ENCODE measurements around the gene QTRT2. TPM values are rescaled to one million over a fixed set of nuclear protein-coding genes. Genes with fewer than 3 reads are reported as not detected.

Gene QTRT2
- total RNA-seq, 1 experiment from 2014 or later = 47.7 TPM

- no peaks in the 10 kb centered on the region for H3K79me2 ChIP-seq (ENCODE audit: insufficient read depth, low read length)
- POLR2A ChIA-PET = no interaction called here
- intact Hi-C loops (cut with micrococcal nuclease) = no loop called here
- H3K4me1 ChIP-seq (ENCODE audit: control insufficient read depth in 1 of 2, insufficient read depth in 2 of 2, low read length in 2 of 2) = peaks cover 0 to 11% of the 10 kb centered on the region in 2 experiments; a peak in 1 of 4 replicates
- DNase-seq (ENCODE audit: low read depth, low spot score) = no peak
- H4K20me1 ChIP-seq (ENCODE audit: insufficient read depth) = no peaks in the 10 kb centered on the region
- no peak overlapping the region for H3K9ac ChIP-seq (ENCODE audit: low read length)
- RAD21 ChIA-PET (ENCODE audit: low non-redundant PET in 1 of 2, low total read pairs in 2 of 2, uncharacterized antibody in 2 of 2, unreplicated experiment in 2 of 2) = no interaction called here
- H3K4me3 ChIP-seq (replicated peaks in 1 of 2; ENCODE audit: low read depth in 1 of 2, low read length in 2 of 2) = no peak overlapping the region
- CTCF ChIA-PET = no interaction called here
- H3K36me3 ChIP-seq (ENCODE audit: control insufficient read depth in 1 of 2, insufficient read depth in 2 of 2, low read length in 2 of 2) = no peaks in the 10 kb centered on the region
- no peak overlapping the region for H2AFZ ChIP-seq (ENCODE audit: low read depth, low read length, poor library complexity, severe bottlenecking)
- H3K9me2 ChIP-seq (ENCODE audit: insufficient read depth) = no peaks in the 10 kb centered on the region
- H3K4me2 ChIP-seq (ENCODE audit: low read length) = no peak overlapping the region
- H3K27me3 ChIP-seq (ENCODE audit: insufficient read depth, low read length) = no peaks in the 10 kb centered on the region
- BruUV-seq (replicated peaks) = no TSS peak
- no peak for ATAC-seq
- no peak overlapping the region for H3K27ac ChIP-seq (ENCODE audit: low read depth, low read length)
- TF ChIP-seq ZBTB33 (IDR thresholded peaks at IDR 0.05; ENCODE audit: extremely low read depth, insufficient replicate concordance, low read length) = no peak
- no peak for TF ChIP-seq ATF3 (IDR thresholded peaks at IDR 0.05)
- no peak for TF ChIP-seq RAD21 (IDR thresholded peaks at IDR 0.05; ENCODE audit: low read depth)
- no peaks in the 10 kb centered on the region for H3K9me3 ChIP-seq (ENCODE audit: control insufficient read depth in 1 of 2, insufficient read depth in 1 of 2, low read depth in 1 of 2, low read length in 2 of 2)
Observed at GRCh38 chr3:114128826-114129225, 72.3 kb downstream of the QTRT2 start.

GRCh38 chr3:114132500-114132899 is 76.0 kb downstream of the QTRT2 start:
- intact Hi-C loops (cut with micrococcal nuclease) = no loop called here
- ChIA-PET POLR2A (no interaction called here), CTCF (no interaction called here), RAD21 (ENCODE audit: low non-redundant PET in 1 of 2, low total read pairs in 2 of 2, uncharacterized antibody in 2 of 2, unreplicated experiment in 2 of 2) (no interaction called here)
- no peak overlapping the region for H3K27ac ChIP-seq (ENCODE audit: low read depth, low read length)
- ATAC-seq (no peak), DNase-seq (ENCODE audit: low read depth, low spot score) (no peak)
- no peaks in the 10 kb centered on the region for H3K79me2 ChIP-seq (ENCODE audit: insufficient read depth, low read length)
- H2AFZ ChIP-seq (ENCODE audit: low read depth, low read length, poor library complexity, severe bottlenecking) = no peak overlapping the region
- no peaks in the 10 kb centered on the region for H3K27me3 ChIP-seq (ENCODE audit: insufficient read depth, low read length)
- no peaks in the 10 kb centered on the region for H3K36me3 ChIP-seq (ENCODE audit: control insufficient read depth in 1 of 2, insufficient read depth in 2 of 2, low read length in 2 of 2)
- no peaks in the 10 kb centered on the region for H3K9me2 ChIP-seq (ENCODE audit: insufficient read depth)
- H4K20me1 ChIP-seq (ENCODE audit: insufficient read depth) = no peaks in the 10 kb centered on the region
- H3K4me3 ChIP-seq (replicated peaks in 1 of 2; ENCODE audit: low read depth in 1 of 2, low read length in 2 of 2) = no peak overlapping the region
- BruUV-seq (replicated peaks) = no TSS peak
- H3K4me2 ChIP-seq (ENCODE audit: low read length) = no peak overlapping the region
- H3K9me3 ChIP-seq (ENCODE audit: control insufficient read depth in 1 of 2, insufficient read depth in 1 of 2, low read depth in 1 of 2, low read length in 2 of 2) = no peaks in the 10 kb centered on the region
- H3K9ac ChIP-seq (ENCODE audit: low read length) = no peak overlapping the region
- peaks cover 0 to 11% of the 10 kb centered on the region in 2 experiments; a peak in 1 of 4 replicates for H3K4me1 ChIP-seq (ENCODE audit: control insufficient read depth in 1 of 2, insufficient read depth in 2 of 2, low read length in 2 of 2)
- TF ChIP-seq EGR1 (IDR thresholded peaks at IDR 0.05; ENCODE audit: low read depth) (no peak), POLR2AphosphoS5 (IDR thresholded peaks at IDR 0.05; ENCODE audit: low read depth, low read length) (no peak), TCF7L2 (IDR thresholded peaks at IDR 0.05; ENCODE audit: borderline replicate concordance, extremely low read depth, insufficient read depth, insufficient read length) (no peak), SIN3A (IDR thresholded peaks at IDR 0.05; ENCODE audit: low read depth) (no peak), CEBPB (IDR thresholded peaks at IDR 0.05; ENCODE audit: low read depth) (no peak), ZBTB33 (IDR thresholded peaks at IDR 0.05; ENCODE audit: extremely low read depth, insufficient replicate concordance, low read length) (no peak), RAD21 (IDR thresholded peaks at IDR 0.05; ENCODE audit: low read depth) (no peak), MAX (IDR thresholded peaks at IDR 0.05) (no peak), CTCF (IDR thresholded peaks at IDR 0.05 in 2 of 3, conservative IDR thresholded peaks at IDR 0.05 in 1 of 3; ENCODE audit: borderline replicate concordance in 1 of 3, insufficient read depth in 1 of 3, low read depth in 2 of 3, low read length in 2 of 3) (no peak), ZNF274 (IDR thresholded peaks at IDR 0.05; ENCODE audit: low read depth, low read length) (no peak), ATF3 (IDR thresholded peaks at IDR 0.05) (no peak), ELF1 (IDR thresholded peaks at IDR 0.05; ENCODE audit: borderline replicate concordance, low read depth) (no peak), POLR2A (IDR thresholded peaks at IDR 0.05; ENCODE audit: borderline replicate concordance, extremely low read depth, insufficient read depth, insufficient read length) (no peak)
